ENCODE measurements around the gene BAZ2B.

GRCh38 chr2:159640176-159640575 lies 23.8 kb upstream of the BAZ2B start:
- no peak for TF ChIP-seq CTCF (IDR thresholded peaks at IDR 0.05; ENCODE audit: insufficient read depth, low read length, poor library complexity, severe bottlenecking)
- no peak for TF ChIP-seq EZH2phosphoT487 (conservative IDR thresholded peaks at IDR 0.05; ENCODE audit: low read length)

Measured in SU-DHL-6 (cell line).